Astrocyte of the hippocampus (primary cell): ENCODE measurements around the gene GALNT2.
A peak's percentile ranks its signal among the peaks of the same experiment; 100 is the strongest.

Experiments
- DNase-seq: peaks from one replicate; pipeline ENCODE4 v3.0.0; 2011; ENCODE audit warnings: low read depth, low spot score

Gene GALNT2

GRCh38 chr1:230071316-230071715 is 4.3 kb downstream of the GALNT2 start:
- no peak for DNase-seq

- DNase-seq, result no peak
Observed at GRCh38 chr1:230072296-230072695, 5.3 kb downstream of the GALNT2 start.

- DNase-seq, result no peak
Observed at GRCh38 chr1:230072866-230073265, 5.8 kb downstream of the GALNT2 start.

GRCh38 chr1:230073371-230074035 is 6.5 kb downstream of the GALNT2 start:
- DNase-seq, result no peak

- DNase-seq, result no peak
Observed at GRCh38 chr1:230074270-230074669, 7.2 kb downstream of the GALNT2 start.

- DNase-seq, result no peak
Observed at GRCh38 chr1:230074762-230075161, 7.7 kb downstream of the GALNT2 start.

GRCh38 chr1:230076121-230076520 is 9.1 kb downstream of the GALNT2 start:
- DNase-seq, result no peak

- no peak for DNase-seq
Observed at GRCh38 chr1:230077011-230077410, 10.0 kb downstream of the GALNT2 start.

- no peak for DNase-seq
Observed at GRCh38 chr1:230077436-230078213, 10.6 kb downstream of the GALNT2 start.

GRCh38 chr1:230079199-230080024 is 12.4 kb downstream of the GALNT2 start:
- no peak for DNase-seq

- DNase-seq, result no peak
Observed at GRCh38 chr1:230080822-230081221, 13.8 kb downstream of the GALNT2 start.

GRCh38 chr1:230081751-230082150 is 14.7 kb downstream of the GALNT2 start:
- no peak for DNase-seq

GRCh38 chr1:230082211-230082610 is 15.2 kb downstream of the GALNT2 start:
- DNase-seq, result no peak

- DNase-seq, result no peak
Observed at GRCh38 chr1:230083053-230083452, 16.0 kb downstream of the GALNT2 start.

GRCh38 chr1:230083746-230084407 is 16.8 kb downstream of the GALNT2 start:
- no peak for DNase-seq

- DNase-seq, result peak; percentile 99
Observed at GRCh38 chr1:230084408-230085177, 17.6 kb downstream of the GALNT2 start.

- DNase-seq, result no peak
Observed at GRCh38 chr1:230085178-230085515, 18.1 kb downstream of the GALNT2 start.

- no peak for DNase-seq
Observed at GRCh38 chr1:230086151-230086550, 19.1 kb downstream of the GALNT2 start.

- no peak for DNase-seq
Observed at GRCh38 chr1:230087028-230087716, 20.1 kb downstream of the GALNT2 start.

GRCh38 chr1:230087717-230088105 is 20.7 kb downstream of the GALNT2 start:
- no peak for DNase-seq
